Right lobe of liver (tissue), 6 donors: ENCODE measurements around the gene ITGB8. TPM values are rescaled to one million over a fixed set of nuclear protein-coding genes. Genes with fewer than 3 reads are reported as not detected.
"Not testable (repeated sequence)": the region's sequence is repeated elsewhere in the genome, so short reads cannot be mapped to it uniquely, and the experiment has no call there.

Experiments used
- ATAC-seq, 4 donors: fragments of 200-7000 bp; cut with Tn5 transposase; one replicate each; pipeline ENCODE4 v1.9.1; 2020; ENCODE audit warnings: mild to moderate bottlenecking in 4 of 4, moderate library complexity in 4 of 4
- DNase-seq, 3 donors: peaks; one replicate each; pipeline ENCODE4 v3.0.0-alpha.2; 2020
- H3K27ac ChIP-seq, 3 donors: fragments of 200-600 bp; one replicate each; pipeline ENCODE4 v1.8.0; 2022
- H3K27me3 ChIP-seq, 2 donors: fragments of 200-600 bp; one replicate each; pipeline ENCODE4 v1.8.0; 2022
- H3K36me3 ChIP-seq, 4 donors: fragments of 200-600 bp; sonication (generic) in 1 of 4; one replicate each; pipeline versions ENCODE4 v1.5.1 to v1.8.0; 2017 to 2022; ENCODE audit warnings: control low read depth in 1 of 4
- H3K4me1 ChIP-seq, 4 donors: fragments of 200-600 bp; sonication (generic) in 1 of 4; one replicate each; pipeline versions ENCODE4 v1.5.1 to v1.8.0; 2017 to 2022; ENCODE audit warnings: control low read depth in 1 of 4
- H3K4me3 ChIP-seq, 3 donors: fragments of 200-600 bp; one replicate each; pipeline ENCODE4 v1.8.0; 2022
- H3K9me3 ChIP-seq, 4 donors: fragments of 200-600 bp; sonication (generic) in 1 of 4; one replicate each; pipeline versions ENCODE4 v1.5.1 to v1.8.0; 2017 to 2022; ENCODE audit warnings: control low read depth in 1 of 4
- POLR2A ChIP-seq: fragments of 450-650 bp; IDR thresholded peaks from one replicate; pipeline ENCODE4 v1.6.1; 2017; ENCODE audit warnings: antibody characterized with exemption, mild to moderate bottlenecking
- WGBS: methylation state at CpG from one replicate; pipeline ENCODE4 v1.1.6; 2018; ENCODE audit warnings: low coverage, low lambda C conversion rate; ENCODE audit not compliant: insufficient coverage; ENCODE audit errors: missing lambda C conversion rate; 5-methylcytosine and 5-hydroxymethylcytosine counted together
- intact Hi-C, 2 donors: fragments of 100-400 bp; cut with DNase I; formaldehyde crosslinking; loops; one replicate each; pipeline versions ENCODE4 v1.11.2 to v1.14.1; 2022
- total RNA-seq, 6 experiments: library from RNA; depleted of rRNA in 2 of 6; stranded (reverse); fragments of >200 nt in 2 of 6; fragmentation: NEBNext Ultra II Directional in 3 of 6; extraction: Animal tissue kit (Norgen Biotek cat#: 25700) in 3 of 6; gene quantifications; one replicate each; pipeline versions ENCODE4 v1.1.0 to v1.2.4, GENCODE V29; 2016 to 2023
- TF ChIP-seq, protein P1 (sequence below), 4 donors: fragments of 200-600 bp in 3 of 4; fragments of 450-650 bp in 1 of 4; IDR thresholded peaks; one replicate each; pipeline versions ENCODE4 v1.5.1 to v1.8.0; 2016 to 2022; ENCODE audit warnings: antibody characterized with exemption in 4 of 4, mild to moderate bottlenecking in 2 of 4
- donor health status: DM: no; HTN: yes; CAD: no.
- donor health status: DM: no; HTN: no; CAD: no.
- donor health status: DM: no; HTN: no; CAD: no.
- donor health status: DM: no; HTN: yes; CAD: no.
- donor health status: DM: no; HTN: yes; CAD: no.

ITGB8 gene
- total RNA-seq, 6 experiments from 2014 or later: 0.43 to 0.70 (median 0.56) TPM

DNA sequence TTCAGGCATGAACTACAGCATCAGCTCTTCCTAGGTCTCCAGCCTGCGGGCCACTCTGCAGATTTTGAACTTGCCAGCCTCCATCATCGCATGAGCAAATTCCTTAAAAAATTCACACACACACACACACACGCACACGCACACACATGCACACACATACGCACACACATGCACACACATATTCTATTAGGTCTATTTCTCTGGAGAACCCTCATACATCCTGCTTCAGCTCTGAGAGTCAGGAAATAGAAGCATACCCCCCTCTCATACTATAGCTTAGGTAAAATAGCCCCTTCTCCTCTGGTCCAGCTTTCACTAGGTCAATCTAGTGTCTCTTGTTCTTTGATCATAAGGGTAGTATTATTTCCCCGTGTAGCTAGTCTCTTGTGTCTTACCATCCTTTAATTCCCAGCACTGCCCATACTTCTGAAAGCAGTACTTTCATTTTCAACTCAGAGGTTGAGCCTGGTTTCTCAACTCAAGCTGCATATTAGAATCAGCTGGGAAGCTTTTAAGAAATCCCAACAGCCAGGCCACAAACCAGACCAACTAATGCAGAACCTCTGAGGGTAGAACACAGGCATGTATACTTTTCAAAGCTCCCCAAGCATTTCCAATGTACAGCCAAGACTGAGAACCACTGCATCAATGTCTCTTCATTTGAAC, 30.9 kb upstream of the ITGB8 start:
- 59% methylated on average over 4 of the region's 6 CpGs for WGBS
- no peak overlapping the region for H3K4me3 ChIP-seq
- no peaks in the 10 kb centered on the region for H3K4me1 ChIP-seq
- no peaks in the 10 kb centered on the region for H3K9me3 ChIP-seq
- no peaks in the 10 kb centered on the region for H3K36me3 ChIP-seq
- TF ChIP-seq POLR2A: no peak
- TF ChIP-seq, protein P1, sequence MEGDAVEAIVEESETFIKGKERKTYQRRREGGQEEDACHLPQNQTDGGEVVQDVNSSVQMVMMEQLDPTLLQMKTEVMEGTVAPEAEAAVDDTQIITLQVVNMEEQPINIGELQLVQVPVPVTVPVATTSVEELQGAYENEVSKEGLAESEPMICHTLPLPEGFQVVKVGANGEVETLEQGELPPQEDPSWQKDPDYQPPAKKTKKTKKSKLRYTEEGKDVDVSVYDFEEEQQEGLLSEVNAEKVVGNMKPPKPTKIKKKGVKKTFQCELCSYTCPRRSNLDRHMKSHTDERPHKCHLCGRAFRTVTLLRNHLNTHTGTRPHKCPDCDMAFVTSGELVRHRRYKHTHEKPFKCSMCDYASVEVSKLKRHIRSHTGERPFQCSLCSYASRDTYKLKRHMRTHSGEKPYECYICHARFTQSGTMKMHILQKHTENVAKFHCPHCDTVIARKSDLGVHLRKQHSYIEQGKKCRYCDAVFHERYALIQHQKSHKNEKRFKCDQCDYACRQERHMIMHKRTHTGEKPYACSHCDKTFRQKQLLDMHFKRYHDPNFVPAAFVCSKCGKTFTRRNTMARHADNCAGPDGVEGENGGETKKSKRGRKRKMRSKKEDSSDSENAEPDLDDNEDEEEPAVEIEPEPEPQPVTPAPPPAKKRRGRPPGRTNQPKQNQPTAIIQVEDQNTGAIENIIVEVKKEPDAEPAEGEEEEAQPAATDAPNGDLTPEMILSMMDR (IDR thresholded peaks at IDR 0.05): no peak
- H3K27me3 ChIP-seq: no peaks in the 10 kb centered on the region
- DNase-seq: no peak
- ATAC-seq: peak in 3 of 4 donors; percentile 13 to 37 (median 33)
- intact Hi-C loops: no loop called here
- no peak overlapping the region for H3K27ac ChIP-seq

DNA sequence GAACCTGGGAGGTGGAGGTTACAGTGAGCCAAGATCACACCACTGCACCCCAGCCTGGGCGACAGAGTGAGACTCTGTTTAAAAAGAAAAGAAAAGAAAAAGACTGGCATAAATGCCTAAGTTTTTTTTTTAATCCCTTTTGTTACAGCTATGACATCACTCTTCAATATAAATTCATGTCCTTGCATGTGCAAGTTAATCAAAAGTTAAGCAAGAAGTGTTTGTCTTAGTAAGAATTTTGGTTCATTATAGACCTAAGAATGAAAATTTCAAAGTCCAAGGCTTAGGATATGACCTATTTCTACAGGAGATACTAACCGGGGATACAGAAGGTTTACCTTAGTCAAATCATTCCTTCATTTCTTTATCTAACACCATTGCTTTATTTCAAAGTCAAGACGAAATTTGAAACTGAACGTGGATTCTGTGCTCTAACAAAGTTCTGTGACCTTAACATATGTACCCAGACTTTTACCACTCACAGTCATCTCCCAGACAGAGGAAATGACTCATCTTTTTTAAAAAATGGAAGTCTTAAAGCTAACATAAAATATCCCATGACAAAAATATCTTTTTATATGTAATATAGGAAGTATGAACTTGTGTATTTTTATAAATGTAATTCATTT, 29.3 kb upstream of the ITGB8 start:
- no peaks in the 10 kb centered on the region for H3K36me3 ChIP-seq
- TF ChIP-seq, protein P1 (IDR thresholded peaks at IDR 0.05): no peak
- TF ChIP-seq POLR2A: no peak
- H3K4me1 ChIP-seq: no peaks in the 10 kb centered on the region
- no peaks in the 10 kb centered on the region for H3K9me3 ChIP-seq
- H3K4me3 ChIP-seq: no peak overlapping the region
- H3K27ac ChIP-seq: no peak overlapping the region
- ATAC-seq (peak in 1 of 4 donors; percentile 36), DNase-seq (no peak)
- 43% methylated on average over 4 of the region's 4 CpGs for WGBS
- no peaks in the 10 kb centered on the region for H3K27me3 ChIP-seq
- intact Hi-C loops: no loop called here

DNA sequence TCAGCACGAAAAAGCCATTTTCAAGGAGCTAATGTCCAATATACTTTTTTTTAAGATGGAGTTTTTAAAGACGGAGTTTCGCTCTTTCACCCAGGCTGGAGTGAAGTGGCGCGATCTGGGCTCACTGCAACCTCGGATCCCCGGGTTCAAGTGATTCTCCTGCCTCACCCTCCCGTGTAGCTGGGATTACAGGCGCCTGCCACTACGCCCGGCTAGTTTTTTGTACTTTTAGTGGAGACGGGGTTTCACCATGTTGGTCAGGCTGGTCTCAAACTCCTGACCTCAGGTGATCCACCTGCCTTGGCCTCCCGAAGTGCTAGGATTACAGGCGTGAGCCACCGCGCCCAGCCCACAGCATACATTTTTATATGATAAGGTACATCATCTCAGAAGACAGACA, 28.4 kb upstream of the ITGB8 start:
- intact Hi-C loops, ATAC-seq, H3K27ac ChIP-seq: not testable (repeated sequence)

DNA sequence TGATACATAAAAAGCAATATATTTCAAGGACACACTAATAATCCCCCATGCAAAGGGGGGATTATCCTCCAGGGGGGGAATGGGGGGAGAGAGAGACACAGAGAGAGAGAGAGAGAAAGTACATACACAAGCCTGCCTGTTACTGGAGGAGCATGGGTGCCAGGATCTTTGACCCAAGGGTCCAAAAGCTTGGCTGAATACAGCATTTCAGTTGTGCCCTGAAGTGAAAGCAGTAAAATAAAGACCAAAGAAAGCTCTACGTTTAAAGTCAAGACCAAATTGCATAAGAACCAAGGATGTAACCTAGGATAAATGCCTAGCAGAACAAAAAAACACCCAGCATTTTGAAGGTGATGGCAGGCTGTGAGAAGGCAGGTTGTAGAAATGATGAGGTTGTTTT, 27.8 kb upstream of the ITGB8 start:
- no peaks in the 10 kb centered on the region for H3K36me3 ChIP-seq
- no peak overlapping the region for H3K27ac ChIP-seq
- intact Hi-C loops: no loop called here
- TF ChIP-seq, protein P1 (IDR thresholded peaks at IDR 0.05): no peak
- DNase-seq (no peak), ATAC-seq (no peak)
- H3K4me3 ChIP-seq: no peak overlapping the region
- no peaks in the 10 kb centered on the region for H3K9me3 ChIP-seq
- 0% methylated on average over 1 of the region's 1 CpG for WGBS
- H3K4me1 ChIP-seq: no peaks in the 10 kb centered on the region
- H3K27me3 ChIP-seq: no peaks in the 10 kb centered on the region

More for the DNA sequence above, 28.4 kb upstream of the ITGB8 start:
- not testable (repeated sequence) for H3K27me3 ChIP-seq, H3K9me3 ChIP-seq, DNase-seq, H3K36me3 ChIP-seq, H3K4me3 ChIP-seq, H3K4me1 ChIP-seq
- 77% methylated on average over 16 of the region's 16 CpGs for WGBS

DNA sequence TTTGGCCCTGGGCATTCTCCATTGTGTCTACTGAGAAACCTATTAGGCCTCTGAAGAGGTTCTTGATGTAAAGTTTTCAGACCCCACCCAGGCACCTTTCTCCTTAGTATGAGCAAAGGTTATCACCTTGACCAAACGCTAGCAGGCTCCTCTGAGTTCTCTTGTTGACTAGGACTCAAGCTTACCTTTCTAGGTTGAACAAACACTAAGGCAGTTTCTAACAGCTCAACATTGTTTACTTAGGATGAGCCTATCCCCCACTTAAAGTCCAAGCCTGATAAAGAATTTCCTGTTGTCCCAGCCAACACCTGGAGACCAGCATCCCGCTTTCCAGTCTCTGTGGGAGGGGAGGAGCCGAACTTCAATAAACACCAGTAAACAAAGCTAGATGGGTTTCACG, 26.3 kb upstream of the ITGB8 start:
- ATAC-seq (no peak), DNase-seq (no peak)
- no peaks in the 10 kb centered on the region for H3K4me1 ChIP-seq
- TF ChIP-seq, protein P1 (IDR thresholded peaks at IDR 0.05): no peak
- no peak for TF ChIP-seq POLR2A
- 31% methylated on average over 4 of the region's 4 CpGs for WGBS
- H3K9me3 ChIP-seq: no peaks in the 10 kb centered on the region
- H3K27ac ChIP-seq: no peak overlapping the region
- intact Hi-C loops: no loop called here
- H3K4me3 ChIP-seq: no peak overlapping the region
- no peaks in the 10 kb centered on the region for H3K27me3 ChIP-seq
- no peaks in the 10 kb centered on the region for H3K36me3 ChIP-seq
